DOHH2 (cell line): ENCODE results near the gene SPATA13.

ENCODE experiments used
- EZH2phosphoT487 ChIP-seq: fragments of 200-600 bp; sonication (generic); IDR thresholded peaks from 2 replicates; pipeline ENCODE4 v1.6.1; 2017; ENCODE audit warnings: borderline replicate concordance, mild to moderate bottlenecking, antibody characterized with exemption, low read length, moderate library complexity, mixed read lengths
- TF ChIP-seq, protein P1 (sequence below): fragments of 200-600 bp; sonication (generic); IDR thresholded peaks from one replicate; pipeline ENCODE4 v1.5.1; 2014; ENCODE audit warnings: antibody characterized with exemption, mild to moderate bottlenecking, low read depth, low read length; ENCODE audit not compliant: poor library complexity, severe bottlenecking

DNA sequence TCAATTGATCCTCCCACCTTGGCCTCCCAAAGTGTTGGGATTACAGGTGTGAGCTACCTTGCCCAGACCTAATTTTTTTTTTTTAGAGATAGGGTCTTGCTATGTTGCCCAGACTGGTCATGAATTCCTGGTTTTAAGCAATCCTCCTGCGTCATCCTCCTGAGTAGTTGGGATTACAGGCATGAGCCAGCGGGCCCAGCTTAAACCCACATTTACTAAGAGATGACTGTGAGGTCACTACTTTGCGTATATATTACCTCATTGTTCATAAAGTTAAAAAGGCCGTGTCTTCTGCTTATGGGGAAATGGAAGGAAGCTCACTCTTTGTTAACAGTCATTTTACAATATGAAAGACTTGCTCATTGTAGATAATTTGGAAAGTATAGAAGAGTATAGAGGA lies 109.3 kb downstream of the SPATA13 start:
- TF ChIP-seq, protein P1, sequence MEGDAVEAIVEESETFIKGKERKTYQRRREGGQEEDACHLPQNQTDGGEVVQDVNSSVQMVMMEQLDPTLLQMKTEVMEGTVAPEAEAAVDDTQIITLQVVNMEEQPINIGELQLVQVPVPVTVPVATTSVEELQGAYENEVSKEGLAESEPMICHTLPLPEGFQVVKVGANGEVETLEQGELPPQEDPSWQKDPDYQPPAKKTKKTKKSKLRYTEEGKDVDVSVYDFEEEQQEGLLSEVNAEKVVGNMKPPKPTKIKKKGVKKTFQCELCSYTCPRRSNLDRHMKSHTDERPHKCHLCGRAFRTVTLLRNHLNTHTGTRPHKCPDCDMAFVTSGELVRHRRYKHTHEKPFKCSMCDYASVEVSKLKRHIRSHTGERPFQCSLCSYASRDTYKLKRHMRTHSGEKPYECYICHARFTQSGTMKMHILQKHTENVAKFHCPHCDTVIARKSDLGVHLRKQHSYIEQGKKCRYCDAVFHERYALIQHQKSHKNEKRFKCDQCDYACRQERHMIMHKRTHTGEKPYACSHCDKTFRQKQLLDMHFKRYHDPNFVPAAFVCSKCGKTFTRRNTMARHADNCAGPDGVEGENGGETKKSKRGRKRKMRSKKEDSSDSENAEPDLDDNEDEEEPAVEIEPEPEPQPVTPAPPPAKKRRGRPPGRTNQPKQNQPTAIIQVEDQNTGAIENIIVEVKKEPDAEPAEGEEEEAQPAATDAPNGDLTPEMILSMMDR = no peak
- TF ChIP-seq EZH2phosphoT487 = no peak
